Gastrocnemius medialis (tissue), 4 donors: Measurements from ENCODE around the gene PLEKHN1.

Experiments used
- POLR2A ChIP-seq, 2 donors: fragments of 450-650 bp; IDR thresholded peaks; one replicate each; pipeline ENCODE4 v1.6.1; 2017; ENCODE audit warnings: antibody characterized with exemption in 2 of 2, mild to moderate bottlenecking in 2 of 2, moderate library complexity in 2 of 2
- TF ChIP-seq, protein P1 (sequence below), 5 experiments: fragments of 450-650 bp in 3 of 5; fragments of 200-600 bp in 2 of 5; sonication (generic) in 2 of 5; IDR thresholded peaks in 4 of 5; conservative IDR thresholded peaks in 1 of 5; 1 replicate in 4 of 5; 2 replicates in 1 of 5; pipeline ENCODE4 v1.5.1; 2016 to 2019; ENCODE audit warnings: antibody characterized with exemption in 5 of 5, mild to moderate bottlenecking in 3 of 5, moderate library complexity in 3 of 5

- TF ChIP-seq, protein P1, sequence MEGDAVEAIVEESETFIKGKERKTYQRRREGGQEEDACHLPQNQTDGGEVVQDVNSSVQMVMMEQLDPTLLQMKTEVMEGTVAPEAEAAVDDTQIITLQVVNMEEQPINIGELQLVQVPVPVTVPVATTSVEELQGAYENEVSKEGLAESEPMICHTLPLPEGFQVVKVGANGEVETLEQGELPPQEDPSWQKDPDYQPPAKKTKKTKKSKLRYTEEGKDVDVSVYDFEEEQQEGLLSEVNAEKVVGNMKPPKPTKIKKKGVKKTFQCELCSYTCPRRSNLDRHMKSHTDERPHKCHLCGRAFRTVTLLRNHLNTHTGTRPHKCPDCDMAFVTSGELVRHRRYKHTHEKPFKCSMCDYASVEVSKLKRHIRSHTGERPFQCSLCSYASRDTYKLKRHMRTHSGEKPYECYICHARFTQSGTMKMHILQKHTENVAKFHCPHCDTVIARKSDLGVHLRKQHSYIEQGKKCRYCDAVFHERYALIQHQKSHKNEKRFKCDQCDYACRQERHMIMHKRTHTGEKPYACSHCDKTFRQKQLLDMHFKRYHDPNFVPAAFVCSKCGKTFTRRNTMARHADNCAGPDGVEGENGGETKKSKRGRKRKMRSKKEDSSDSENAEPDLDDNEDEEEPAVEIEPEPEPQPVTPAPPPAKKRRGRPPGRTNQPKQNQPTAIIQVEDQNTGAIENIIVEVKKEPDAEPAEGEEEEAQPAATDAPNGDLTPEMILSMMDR (IDR thresholded peaks at IDR 0.05 in 4 of 5, conservative IDR thresholded peaks at IDR 0.05 in 1 of 5) = no peak
- no peak for TF ChIP-seq POLR2A (IDR thresholded peaks at IDR 0.05)
Observed at GRCh38 chr1:969260-969855, 3.1 kb downstream of the PLEKHN1 start.
